GM12878 (cell line): ENCODE data around the gene TMEM30A. TPM values are rescaled to one million over a fixed set of nuclear protein-coding genes. Genes with fewer than 3 reads are reported as not detected.

Experiments used
- CBFB ChIP-seq: IDR thresholded peaks from 2 replicates; pipeline ENCODE4 v1.6.1; 2016; ENCODE audit warnings: antibody characterized with exemption, low read depth
- HCFC1 ChIP-seq: fragments of 150-350 bp; IDR thresholded peaks from 2 replicates; pipeline ENCODE4 v1.6.1; 2014; ENCODE audit warnings: low read length
- PML ChIP-seq: IDR thresholded peaks from 2 replicates; pipeline ENCODE4 v1.6.1; 2012; ENCODE audit warnings: low read length, inconsistent platforms
- RBBP5 ChIP-seq: fragments of 200-600 bp; sonication (generic); conservative IDR thresholded peaks from 2 replicates; pipeline ENCODE4 v1.6.1; 2016
- RCOR1 ChIP-seq: conservative IDR thresholded peaks from 2 replicates; pipeline ENCODE4 v1.6.1; 2012; ENCODE audit warnings: low read depth, low read length, improper control_type of control experiment
- SIN3A ChIP-seq: IDR thresholded peaks from 2 replicates; pipeline ENCODE4 v1.6.1; 2012; ENCODE audit warnings: low read depth, low read length, improper control_type of control experiment
- USF2 ChIP-seq: IDR thresholded peaks from 2 replicates; pipeline ENCODE4 v1.6.1; 2011; ENCODE audit warnings: low read depth, low read length, improper control_type of control experiment, borderline replicate concordance
- ZNF217 ChIP-seq: fragments of 450-650 bp; IDR thresholded peaks from 2 replicates; pipeline ENCODE4 v1.6.1; 2017; ENCODE audit warnings: antibody characterized with exemption, mild to moderate bottlenecking
- ZNF592 ChIP-seq: fragments of 450-650 bp; IDR thresholded peaks from 2 replicates; pipeline ENCODE4 v1.6.1; 2017; ENCODE audit warnings: mild to moderate bottlenecking, moderate library complexity
- polyA plus RNA-seq, 11 experiments: library from polyadenylated mRNA; depleted of rRNA in 4 of 11; unstranded in 6 of 11; stranded (reverse) in 5 of 11; fragments of >200 nt; fragmentation: Nextera tagmentation in 4 of 11; fragmentation: Illumina TruSeq in 1 of 11; extraction: Ambion mirVana in 4 of 11; extraction: Trizol in 1 of 11; gene quantifications; 1 replicate in 1 of 11; 2 replicates in 10 of 11; pipeline versions ENCODE4 v1.2.1 to v1.2.3, GENCODE V29; 2011 to 2016; ENCODE audit warnings: inconsistent platforms in 2 of 11, missing spikeins in 2 of 11, low read depth in 1 of 11
- total RNA-seq, 4 experiments: library from RNA; depleted of rRNA in 3 of 4; stranded (reverse); fragments of >200 nt in 3 of 4; fragmentation: Illumina TruSeq in 1 of 4; extraction: Trizol in 1 of 4; gene quantifications; 2 replicates each; pipeline versions ENCODE4 v1.2.1 to v1.2.3, GENCODE V29; 2013 to 2021
- TF ChIP-seq, protein P1 (sequence below): fragments of 450-650 bp; IDR thresholded peaks from 2 replicates; pipeline ENCODE4 v1.6.1; 2016; ENCODE audit warnings: mild to moderate bottlenecking, moderate library complexity, borderline replicate concordance
- TF ChIP-seq, protein P2 (sequence below): IDR thresholded peaks from 2 replicates; pipeline ENCODE4 v1.6.1; 2011; ENCODE audit warnings: mild to moderate bottlenecking, low read depth, low read length, moderate library complexity; ENCODE audit not compliant: insufficient replicate concordance
- TF ChIP-seq, protein P3 (sequence below): fragments of 450-650 bp; IDR thresholded peaks from 2 replicates; pipeline ENCODE4 v1.6.1; 2017; ENCODE audit warnings: mild to moderate bottlenecking
- TF ChIP-seq, protein P4 (sequence below): fragments of 450-650 bp; formaldehyde crosslinking; IDR thresholded peaks from 2 replicates; pipeline ENCODE4 v1.4.0; 2022; ENCODE audit warnings: mild to moderate bottlenecking, moderate library complexity

Gene TMEM30A
- total and polyA plus RNA-seq, 10 of the 15 experiments (the other 5 are each of a cell fraction or from before 2014, with no cell fraction given): 11.9 to 61.6 (median 43.2) TPM

DNA sequence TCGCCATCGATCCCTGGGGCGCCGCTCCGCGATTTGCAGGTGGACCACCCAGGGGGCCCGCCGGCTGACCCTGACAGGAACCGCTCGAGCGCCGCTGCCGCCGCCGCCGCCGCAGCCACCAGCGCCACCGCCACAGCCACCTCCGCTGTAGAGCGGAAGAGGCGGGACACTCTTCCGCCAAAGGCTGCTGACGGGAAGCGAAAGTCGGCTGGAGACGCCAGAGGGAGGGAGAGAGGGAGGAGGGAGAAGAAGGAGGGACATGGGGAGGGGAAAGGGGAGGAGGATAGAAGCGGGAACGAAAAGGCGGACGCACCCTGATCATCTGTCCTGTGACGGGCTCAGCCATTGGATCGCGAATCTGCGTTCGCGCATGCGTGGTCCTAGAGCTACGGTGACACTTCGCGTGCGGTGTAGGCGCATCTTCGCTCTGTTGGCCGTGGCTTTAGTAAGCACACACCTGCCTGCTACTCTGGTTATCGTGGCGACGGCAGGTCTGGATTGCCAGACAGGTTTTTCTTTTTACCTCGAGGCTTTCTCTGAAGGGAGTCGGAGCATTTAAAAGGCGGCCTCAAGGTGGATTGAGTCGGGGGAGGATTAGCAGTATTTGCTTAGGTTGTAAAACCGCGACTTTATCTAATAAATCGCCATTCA, at the start of gene TMEM30A (continued):
- TF ChIP-seq HCFC1 (0 out of 2 replicates have a peak, but pooled peaks have one; percentile 15), RCOR1 (peak; percentile 60; the same call in 1 of the 2 replicates), CBFB (peak; percentile 78), PML (peak; percentile 97), SIN3A (peak; percentile 76), ZNF217 (no peak), ZNF592 (no peak), RBBP5 (no peak), USF2 (peak; percentile 75)
- TF ChIP-seq, protein P1, sequence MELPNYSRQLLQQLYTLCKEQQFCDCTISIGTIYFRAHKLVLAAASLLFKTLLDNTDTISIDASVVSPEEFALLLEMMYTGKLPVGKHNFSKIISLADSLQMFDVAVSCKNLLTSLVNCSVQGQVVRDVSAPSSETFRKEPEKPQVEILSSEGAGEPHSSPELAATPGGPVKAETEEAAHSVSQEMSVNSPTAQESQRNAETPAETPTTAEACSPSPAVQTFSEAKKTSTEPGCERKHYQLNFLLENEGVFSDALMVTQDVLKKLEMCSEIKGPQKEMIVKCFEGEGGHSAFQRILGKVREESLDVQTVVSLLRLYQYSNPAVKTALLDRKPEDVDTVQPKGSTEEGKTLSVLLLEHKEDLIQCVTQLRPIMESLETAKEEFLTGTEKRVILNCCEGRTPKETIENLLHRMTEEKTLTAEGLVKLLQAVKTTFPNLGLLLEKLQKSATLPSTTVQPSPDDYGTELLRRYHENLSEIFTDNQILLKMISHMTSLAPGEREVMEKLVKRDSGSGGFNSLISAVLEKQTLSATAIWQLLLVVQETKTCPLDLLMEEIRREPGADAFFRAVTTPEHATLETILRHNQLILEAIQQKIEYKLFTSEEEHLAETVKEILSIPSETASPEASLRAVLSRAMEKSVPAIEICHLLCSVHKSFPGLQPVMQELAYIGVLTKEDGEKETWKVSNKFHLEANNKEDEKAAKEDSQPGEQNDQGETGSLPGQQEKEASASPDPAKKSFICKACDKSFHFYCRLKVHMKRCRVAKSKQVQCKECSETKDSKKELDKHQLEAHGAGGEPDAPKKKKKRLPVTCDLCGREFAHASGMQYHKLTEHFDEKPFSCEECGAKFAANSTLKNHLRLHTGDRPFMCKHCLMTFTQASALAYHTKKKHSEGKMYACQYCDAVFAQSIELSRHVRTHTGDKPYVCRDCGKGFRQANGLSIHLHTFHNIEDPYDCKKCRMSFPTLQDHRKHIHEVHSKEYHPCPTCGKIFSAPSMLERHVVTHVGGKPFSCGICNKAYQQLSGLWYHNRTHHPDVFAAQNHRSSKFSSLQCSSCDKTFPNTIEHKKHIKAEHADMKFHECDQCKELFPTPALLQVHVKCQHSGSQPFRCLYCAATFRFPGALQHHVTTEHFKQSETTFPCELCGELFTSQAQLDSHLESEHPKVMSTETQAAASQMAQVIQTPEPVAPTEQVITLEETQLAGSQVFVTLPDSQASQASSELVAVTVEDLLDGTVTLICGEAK: peak; percentile 87; the same call in 1 of the 2 replicates
- TF ChIP-seq, protein P2, sequence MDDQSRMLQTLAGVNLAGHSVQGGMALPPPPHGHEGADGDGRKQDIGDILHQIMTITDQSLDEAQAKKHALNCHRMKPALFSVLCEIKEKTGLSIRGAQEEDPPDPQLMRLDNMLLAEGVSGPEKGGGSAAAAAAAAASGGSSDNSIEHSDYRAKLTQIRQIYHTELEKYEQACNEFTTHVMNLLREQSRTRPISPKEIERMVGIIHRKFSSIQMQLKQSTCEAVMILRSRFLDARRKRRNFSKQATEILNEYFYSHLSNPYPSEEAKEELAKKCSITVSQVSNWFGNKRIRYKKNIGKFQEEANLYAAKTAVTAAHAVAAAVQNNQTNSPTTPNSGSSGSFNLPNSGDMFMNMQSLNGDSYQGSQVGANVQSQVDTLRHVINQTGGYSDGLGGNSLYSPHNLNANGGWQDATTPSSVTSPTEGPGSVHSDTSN: no peak
- TF ChIP-seq, protein P3, sequence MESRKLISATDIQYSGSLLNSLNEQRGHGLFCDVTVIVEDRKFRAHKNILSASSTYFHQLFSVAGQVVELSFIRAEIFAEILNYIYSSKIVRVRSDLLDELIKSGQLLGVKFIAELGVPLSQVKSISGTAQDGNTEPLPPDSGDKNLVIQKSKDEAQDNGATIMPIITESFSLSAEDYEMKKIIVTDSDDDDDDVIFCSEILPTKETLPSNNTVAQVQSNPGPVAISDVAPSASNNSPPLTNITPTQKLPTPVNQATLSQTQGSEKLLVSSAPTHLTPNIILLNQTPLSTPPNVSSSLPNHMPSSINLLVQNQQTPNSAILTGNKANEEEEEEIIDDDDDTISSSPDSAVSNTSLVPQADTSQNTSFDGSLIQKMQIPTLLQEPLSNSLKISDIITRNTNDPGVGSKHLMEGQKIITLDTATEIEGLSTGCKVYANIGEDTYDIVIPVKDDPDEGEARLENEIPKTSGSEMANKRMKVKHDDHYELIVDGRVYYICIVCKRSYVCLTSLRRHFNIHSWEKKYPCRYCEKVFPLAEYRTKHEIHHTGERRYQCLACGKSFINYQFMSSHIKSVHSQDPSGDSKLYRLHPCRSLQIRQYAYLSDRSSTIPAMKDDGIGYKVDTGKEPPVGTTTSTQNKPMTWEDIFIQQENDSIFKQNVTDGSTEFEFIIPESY: no peak
- TF ChIP-seq, protein P4, sequence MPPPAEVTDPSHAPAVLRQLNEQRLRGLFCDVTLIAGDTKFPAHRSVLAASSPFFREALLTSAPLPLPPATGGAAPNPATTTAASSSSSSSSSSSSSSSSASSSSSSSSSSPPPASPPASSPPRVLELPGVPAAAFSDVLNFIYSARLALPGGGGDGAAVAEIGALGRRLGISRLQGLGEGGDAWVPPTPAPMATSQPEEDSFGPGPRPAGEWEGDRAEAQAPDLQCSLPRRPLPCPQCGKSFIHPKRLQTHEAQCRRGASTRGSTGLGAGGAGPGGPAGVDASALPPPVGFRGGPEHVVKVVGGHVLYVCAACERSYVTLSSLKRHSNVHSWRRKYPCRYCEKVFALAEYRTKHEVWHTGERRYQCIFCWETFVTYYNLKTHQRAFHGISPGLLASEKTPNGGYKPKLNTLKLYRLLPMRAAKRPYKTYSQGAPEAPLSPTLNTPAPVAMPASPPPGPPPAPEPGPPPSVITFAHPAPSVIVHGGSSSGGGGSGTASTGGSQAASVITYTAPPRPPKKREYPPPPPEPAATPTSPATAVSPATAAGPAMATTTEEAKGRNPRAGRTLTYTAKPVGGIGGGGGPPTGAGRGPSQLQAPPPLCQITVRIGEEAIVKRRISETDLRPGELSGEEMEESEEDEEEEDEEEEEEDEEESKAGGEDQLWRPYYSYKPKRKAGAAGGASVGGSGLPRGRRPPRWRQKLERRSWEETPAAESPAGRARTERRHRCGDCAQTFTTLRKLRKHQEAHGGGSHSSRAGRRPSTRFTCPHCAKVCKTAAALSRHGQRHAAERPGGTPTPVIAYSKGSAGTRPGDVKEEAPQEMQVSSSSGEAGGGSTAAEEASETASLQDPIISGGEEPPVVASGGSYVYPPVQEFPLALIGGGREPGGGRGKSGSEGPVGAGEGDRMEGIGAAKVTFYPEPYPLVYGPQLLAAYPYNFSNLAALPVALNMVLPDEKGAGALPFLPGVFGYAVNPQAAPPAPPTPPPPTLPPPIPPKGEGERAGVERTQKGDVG (CRISPR knock-in tag): no peak
